ENCODE measurements around the gene GABRB1.

GABRB1 gene

GRCh38 chr4:47031011-47031678 is at the start of gene GABRB1:
Gene GABRB1, plus strand, starts transcription at chr4:47031567.
- DNase-seq (ENCODE audit: low read depth), result no peak

DNA sequence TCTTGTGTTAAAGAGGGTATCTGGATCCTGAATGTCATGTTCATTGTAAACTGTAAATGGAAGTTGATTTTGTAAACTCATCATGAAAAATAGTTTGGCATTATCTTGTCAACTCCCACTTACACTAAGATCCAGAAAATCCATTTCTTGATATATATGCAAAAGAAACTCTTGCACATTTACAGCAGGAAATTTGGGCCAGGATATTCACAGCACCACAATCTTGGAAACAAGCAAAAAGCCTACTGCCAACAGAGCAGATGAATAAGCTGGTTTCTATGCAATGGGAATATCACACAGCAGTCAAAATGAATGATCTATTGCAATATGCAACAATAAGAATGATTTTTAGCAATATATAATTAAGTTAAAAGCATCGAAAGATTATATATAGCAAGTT is 46.6 kb upstream of the GABRB1 start:
- no peak for DNase-seq (ENCODE audit: low read depth)

DNA sequence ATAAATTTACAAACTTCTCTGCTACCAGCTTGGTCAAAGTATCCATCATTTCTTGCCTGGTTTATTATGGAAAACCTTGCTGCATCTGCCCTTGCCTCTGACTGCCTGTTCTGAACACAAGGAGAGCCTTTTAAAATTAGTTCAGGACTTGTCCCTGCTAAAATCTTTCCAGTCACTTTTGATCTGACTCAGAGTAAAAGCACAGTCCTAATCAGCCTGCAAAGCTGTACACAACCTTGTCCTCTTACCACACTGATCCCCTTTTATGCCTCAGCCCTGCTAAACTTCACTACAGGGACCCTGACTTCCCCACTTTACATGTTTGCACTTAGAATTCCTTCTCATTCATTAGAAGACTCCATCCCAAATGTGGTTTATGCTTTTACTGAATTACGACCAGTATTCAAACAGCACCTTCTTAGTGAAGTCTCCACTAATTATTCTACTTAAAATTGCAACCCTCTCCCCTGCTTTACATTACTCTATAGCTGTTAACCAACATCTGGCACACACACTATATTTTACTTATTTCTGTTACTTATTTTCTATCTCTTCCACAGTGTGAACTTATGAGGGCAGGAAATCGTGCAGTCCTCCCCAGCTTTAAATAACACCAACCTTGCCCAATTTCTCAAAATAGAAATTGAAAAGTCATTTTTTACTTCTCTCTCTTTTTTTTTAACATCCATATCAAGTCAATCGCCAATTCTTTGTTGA is 44.3 kb upstream of the GABRB1 start:
- no peak for DNase-seq (ENCODE audit: low read depth)

GRCh38 chr4:46992338-46992737 is 39.0 kb upstream of the GABRB1 start:
- no peak for DNase-seq (ENCODE audit: low read depth)

- DNase-seq (ENCODE audit: low read depth), result no peak
These were observed 38.0 kb upstream of the GABRB1 start, which contains the start of gene GABRA4 for GRCh38 chr4:46993075-46994006. Gene GABRA4, minus strand, starts transcription at chr4:46993581. Its CDS starts 157 bp downstream, at chr4:46993424.

GRCh38 chr4:46994007-46994405 is 37.4 kb upstream of the GABRB1 start:
- no peak for DNase-seq (ENCODE audit: low read depth)

DNA sequence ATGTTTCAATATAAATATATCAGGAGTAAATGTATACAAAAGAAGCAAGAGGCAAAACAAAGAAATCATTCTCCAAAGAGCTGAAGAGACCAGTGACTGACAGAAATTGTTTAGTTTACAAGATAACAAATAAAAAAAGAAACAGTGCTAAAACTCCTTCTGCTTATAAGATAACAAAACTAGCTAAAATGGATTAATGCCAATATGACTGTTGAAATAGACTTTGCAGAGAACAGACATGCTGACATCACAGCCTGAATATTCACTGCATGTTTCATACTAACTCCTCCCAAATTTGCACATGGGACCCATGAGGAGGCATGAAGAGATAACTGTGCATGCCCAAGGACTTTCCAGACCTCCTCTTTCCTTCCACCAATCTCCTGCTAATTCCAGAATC is 31.8 kb upstream of the GABRB1 start:
- no peak for DNase-seq (ENCODE audit: low read depth)

DNA sequence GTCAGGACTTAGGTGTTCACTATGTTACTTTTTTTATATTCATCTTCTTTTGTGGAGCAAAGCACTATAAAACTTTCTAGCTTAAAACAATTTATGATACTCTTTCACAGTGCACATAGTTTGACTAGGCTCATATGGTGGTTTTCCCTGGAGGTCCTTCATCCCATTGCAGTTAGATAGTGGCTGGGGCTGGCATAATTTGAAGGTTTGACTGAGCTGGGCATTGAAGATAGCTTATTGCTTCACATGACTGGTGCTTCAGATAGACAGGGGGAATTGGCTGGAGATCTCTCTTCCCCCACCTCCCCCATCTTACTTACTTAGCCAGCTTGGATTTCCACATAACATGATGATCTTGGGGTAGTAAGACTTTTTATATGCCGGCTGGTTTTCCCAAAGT is 31.0 kb upstream of the GABRB1 start:
- DNase-seq (ENCODE audit: low read depth), result no peak

- DNase-seq (ENCODE audit: low read depth), result no peak
These were observed 28.8 kb upstream of the GABRB1 start for GRCh38 chr4:47002580-47002979.

DNA sequence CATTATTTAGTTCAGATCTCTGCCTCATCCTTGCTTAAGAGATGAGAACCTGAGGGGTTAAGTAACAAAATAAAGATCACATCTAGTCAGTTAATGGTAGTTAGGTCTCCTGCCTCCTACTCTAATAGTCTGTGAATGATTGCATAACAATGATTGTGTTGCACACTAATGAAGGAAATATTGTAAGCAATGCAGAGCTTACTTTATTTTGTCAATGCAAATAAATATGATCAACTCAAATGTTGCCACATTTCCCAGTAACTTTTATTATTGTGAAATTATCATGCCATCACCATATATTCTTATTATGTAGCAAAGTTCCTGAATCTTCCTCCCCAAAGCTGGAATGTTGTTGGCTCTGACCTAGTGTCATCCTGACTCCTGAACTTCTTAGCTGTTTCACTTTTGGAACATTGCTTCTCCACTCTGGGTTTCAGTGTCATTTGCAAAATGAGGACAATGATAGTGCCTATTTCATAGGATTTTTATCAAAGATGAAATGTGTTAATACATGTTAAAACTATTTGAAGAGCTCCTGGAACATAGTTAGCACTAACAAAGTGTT is 20.9 kb upstream of the GABRB1 start:
- no peak for DNase-seq (ENCODE audit: low read depth)

- no peak for DNase-seq (ENCODE audit: low read depth)
These were observed 20.4 kb upstream of the GABRB1 start for GRCh38 chr4:47010912-47011446.

DNA sequence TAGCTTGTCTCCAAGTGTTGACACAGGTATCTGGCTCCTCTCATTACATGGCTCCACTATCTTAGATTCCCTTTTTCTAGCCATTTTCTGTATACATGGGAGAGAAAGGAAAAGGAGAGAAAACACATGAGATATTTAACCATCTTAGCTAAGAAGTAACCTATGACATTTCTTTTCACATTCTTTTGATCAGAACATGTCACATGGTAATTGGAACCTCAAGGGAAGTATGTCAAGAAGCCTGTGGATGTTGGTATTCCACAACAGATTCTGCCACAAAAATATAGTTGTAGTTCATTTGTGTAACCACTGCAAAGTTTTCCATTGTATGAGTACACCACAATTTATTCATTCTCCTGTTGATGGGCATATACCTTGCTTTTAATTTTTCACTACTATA is 18.7 kb upstream of the GABRB1 start:
- no peak for DNase-seq (ENCODE audit: low read depth)

GRCh38 chr4:47013373-47013772 is 18.0 kb upstream of the GABRB1 start:
- DNase-seq (ENCODE audit: low read depth), result no peak

DNA sequence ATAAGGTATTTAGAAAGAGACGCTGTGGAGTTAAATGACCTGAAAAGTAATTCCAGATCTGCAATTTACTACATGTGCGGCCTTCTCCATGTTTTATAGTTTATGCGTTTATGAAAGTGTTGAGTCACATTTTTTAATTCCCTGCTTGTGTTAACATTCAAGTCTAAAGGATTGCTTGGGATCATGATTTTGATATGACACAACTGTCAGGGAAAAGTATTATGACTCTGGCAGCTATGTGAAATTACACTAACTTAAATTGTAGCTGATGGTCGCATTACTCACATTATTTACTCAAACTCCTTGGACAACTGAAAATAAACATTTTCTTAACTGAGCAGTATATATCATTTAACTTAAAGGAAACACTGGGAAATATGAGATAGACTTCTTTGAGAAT is 14.3 kb upstream of the GABRB1 start:
- DNase-seq (ENCODE audit: low read depth), result no peak

- DNase-seq (ENCODE audit: low read depth), result no peak
These were observed 13.9 kb upstream of the GABRB1 start for GRCh38 chr4:47017494-47017893.

DNA sequence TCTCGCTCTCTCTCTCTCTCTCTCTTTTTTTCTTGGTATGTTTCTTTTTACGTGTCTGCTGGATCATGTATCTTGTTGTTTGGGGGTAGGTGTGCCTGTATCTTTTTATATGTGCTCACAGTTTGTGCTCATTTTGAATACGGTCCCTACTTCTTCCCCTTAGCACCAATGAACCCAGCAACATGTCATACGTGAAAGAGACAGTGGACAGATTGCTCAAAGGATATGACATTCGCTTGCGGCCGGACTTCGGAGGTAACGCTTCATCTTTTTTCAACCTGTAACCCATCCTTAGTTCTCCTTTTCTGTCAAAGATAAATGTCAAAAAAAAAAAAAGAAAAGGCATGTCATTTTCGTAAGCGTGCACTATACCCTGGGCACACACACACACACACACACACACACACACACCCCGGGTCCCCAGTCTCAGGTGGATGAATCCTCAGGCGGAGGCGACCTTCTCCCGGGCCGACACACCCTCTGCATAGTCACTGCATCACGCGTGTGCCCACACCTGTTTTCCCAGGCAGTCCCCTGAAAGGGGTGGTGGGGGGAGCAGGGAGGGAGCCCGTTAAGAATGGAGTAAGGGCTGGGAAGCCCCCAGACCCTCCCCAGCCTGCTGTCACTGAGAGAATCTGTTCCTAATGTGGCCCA is 511 bp downstream of the GABRB1 start:
- no peak for DNase-seq (ENCODE audit: low read depth)

- no peak for DNase-seq (ENCODE audit: low read depth)
These were observed 1.2 kb downstream of the GABRB1 start for GRCh38 chr4:47032405-47033106.

DNA sequence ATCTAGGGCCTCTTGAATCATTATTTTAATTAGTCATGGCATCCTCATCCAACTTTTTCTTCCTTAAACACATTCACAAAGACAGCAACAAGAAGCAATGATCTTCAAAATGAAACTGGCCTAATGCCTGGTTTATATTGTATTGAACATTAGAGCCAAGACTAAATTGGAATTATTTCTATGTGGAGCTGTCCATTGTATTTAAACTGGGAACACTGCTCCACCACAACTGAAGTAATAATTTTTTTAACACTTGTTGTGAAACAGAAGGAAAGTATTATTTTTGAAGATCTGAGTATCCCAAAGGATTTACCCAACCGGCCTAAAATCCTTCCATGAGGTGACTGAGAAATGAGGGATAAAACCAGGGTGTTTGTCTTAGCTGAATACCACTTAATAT is 6.9 kb downstream of the GABRB1 start:
- DNase-seq (ENCODE audit: low read depth), result no peak

- DNase-seq (ENCODE audit: low read depth), result no peak
These were observed 9.5 kb downstream of the GABRB1 start for GRCh38 chr4:47040828-47041227.

GRCh38 chr4:47043821-47044220 is 12.5 kb downstream of the GABRB1 start:
- DNase-seq (ENCODE audit: low read depth), result no peak

- DNase-seq (ENCODE audit: low read depth), result no peak
These were observed 13.9 kb downstream of the GABRB1 start for GRCh38 chr4:47045261-47045660.

Data from activated T-cell treated with anti-CD3 and anti-CD28 coated beads for 1 hour (primary cell).